Esophagus squamous epithelium (tissue), 4 donors: Measurements from ENCODE around the gene GPR137B.

Experiments used
- CTCF ChIP-seq, 6 experiments: fragments of 450-650 bp in 4 of 6; fragments of 200-600 bp in 2 of 6; sonication (generic) in 2 of 6; IDR thresholded peaks; one replicate each; pipeline ENCODE4 v1.5.1; 2016 to 2019; ENCODE audit warnings: antibody characterized with exemption in 6 of 6, mild to moderate bottlenecking in 4 of 6, moderate library complexity in 4 of 6
- POLR2A ChIP-seq, 4 donors: fragments of 450-650 bp; IDR thresholded peaks; one replicate each; pipeline ENCODE4 v1.6.1; 2017; ENCODE audit warnings: antibody characterized with exemption in 4 of 4, mild to moderate bottlenecking in 4 of 4, moderate library complexity in 3 of 4

DNA sequence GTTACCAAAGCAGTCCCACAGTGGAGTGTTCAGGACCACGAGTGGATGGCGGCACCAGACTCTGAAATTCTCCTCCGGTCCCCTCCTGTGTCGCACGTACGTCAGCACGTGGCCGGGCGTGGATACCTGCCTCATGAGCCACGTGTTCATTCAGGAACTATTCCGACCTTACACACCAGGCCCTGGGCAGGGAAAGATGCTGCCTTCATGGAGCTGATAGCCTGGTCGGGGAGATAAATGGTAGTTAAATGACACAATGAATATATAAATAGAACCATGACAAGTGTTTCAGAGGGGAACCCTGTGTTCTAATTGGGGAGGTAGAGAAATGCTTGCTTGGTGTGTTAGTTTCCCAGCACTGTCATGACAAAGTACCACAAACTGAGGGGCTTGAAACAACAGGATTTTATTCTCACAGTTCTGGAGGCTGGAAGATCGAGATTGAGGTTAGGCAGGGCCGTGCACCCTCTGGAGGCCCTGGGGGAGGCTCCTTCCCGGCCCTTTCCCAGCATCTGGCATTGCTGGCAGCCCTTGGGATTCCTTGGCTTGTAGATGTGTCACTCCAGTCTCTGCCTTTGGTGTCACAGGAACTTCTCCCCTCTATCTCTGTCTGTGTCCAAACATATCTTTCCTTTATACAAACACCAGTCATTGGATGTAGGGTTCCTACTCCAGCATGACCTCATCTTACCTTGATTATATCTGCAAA lies 28.9 kb upstream of the GPR137B start:
- no peak for TF ChIP-seq CTCF (IDR thresholded peaks at IDR 0.05)
- no peak for TF ChIP-seq POLR2A (IDR thresholded peaks at IDR 0.05)
